ENCODE results near the gene RBM39. TPM values are rescaled to one million over a fixed set of nuclear protein-coding genes. Genes with fewer than 3 reads are reported as not detected.
"Not testable (repeated sequence)": the region's sequence is repeated elsewhere in the genome, so short reads cannot be mapped to it uniquely, and the experiment has no call there.

The RBM39 gene
- total RNA-seq, 1 donor from 2014 or later = 322 TPM

DNA sequence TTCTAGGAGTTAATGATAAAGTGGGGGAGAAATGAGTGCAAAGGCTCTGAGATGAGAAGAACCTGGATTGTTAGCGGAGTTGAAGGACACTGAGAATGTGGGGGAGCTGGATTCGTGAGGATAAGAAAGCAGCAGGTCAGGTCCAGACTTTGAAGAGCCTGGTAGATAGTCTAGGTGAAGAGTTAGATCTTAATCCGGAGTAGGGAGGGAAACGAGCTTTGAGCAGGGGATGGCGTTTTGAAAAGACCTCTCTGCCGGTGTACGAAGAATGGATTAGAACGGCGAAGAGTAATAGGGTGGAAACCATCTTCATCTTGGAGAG is 29.3 kb upstream of the RBM39 start:
- no peaks in the 10 kb centered on the region for H3K27me3 ChIP-seq (ENCODE audit: control insufficient read depth, insufficient read depth, low read length)
- no peak for DNase-seq (ENCODE audit: low read depth)
- no peaks in the 10 kb centered on the region for H3K36me3 ChIP-seq (ENCODE audit: control insufficient read depth, insufficient read depth, low read length)
- peak overlapping the region; percentile 83 for H3K4me3 ChIP-seq (ENCODE audit: low read depth, low read length)
- TF ChIP-seq CTCF (IDR thresholded peaks at IDR 0.05; ENCODE audit: insufficient read depth, low read length, severe bottlenecking) = no peak
- FAIRE-seq = no peak

DNA sequence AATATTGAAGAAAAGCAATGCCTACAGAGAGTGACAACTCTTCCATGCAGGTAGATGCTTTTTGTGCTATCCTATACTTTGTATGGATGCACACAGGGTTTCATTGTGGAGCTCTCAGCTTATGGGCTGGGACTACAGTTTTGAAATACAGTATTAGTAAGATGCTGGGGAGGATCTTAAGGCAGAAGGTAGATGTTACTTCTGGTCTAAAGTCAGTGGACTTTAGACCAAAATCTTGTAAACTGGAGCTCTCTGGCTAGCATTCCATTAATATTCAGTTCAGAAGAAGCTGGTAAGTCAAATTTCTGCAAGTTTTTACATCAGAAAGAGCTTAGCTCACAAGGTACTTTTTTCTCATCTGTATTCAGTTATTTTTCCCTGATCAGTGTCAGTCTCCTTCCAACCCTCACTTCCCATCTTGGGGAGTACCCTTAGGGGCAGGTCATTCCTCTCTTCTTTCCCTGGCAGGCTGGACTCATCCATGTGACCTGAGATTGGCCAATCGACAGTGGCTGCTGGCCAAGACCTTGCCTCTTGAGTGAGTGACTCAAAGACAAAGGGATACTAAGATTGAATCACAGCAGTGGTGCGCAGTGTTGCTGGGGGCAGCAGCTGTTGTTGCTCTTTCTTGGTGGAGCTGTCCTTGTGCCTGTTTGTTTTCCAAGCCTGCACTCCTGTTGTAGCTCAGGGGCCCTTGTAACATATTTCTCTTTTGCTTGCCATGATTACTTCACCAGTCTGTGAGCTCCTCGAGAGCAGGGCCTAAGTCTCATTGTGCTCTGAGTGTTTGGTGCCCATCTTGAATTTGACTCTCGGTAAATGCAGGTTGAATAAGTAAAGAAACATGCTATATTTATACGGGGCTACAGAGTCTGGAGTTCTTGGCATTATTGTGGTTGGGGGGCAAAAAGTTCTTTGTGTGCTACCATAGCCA is 26.9 kb upstream of the RBM39 start:
- FAIRE-seq (no peak), DNase-seq (ENCODE audit: low read depth) (peak; percentile 98)
- TF ChIP-seq CTCF (IDR thresholded peaks at IDR 0.05; ENCODE audit: insufficient read depth, low read length, severe bottlenecking) = no peak
- Histone ChIP-seq H3K27me3 (ENCODE audit: control insufficient read depth, insufficient read depth, low read length) (no peaks in the 10 kb centered on the region), H3K4me3 (ENCODE audit: low read depth, low read length) (no peak overlapping the region), H3K36me3 (ENCODE audit: control insufficient read depth, insufficient read depth, low read length) (no peaks in the 10 kb centered on the region)

- no peaks in the 10 kb centered on the region for H3K27me3 ChIP-seq (ENCODE audit: control insufficient read depth, insufficient read depth, low read length)
- no peak overlapping the region for H3K4me3 ChIP-seq (ENCODE audit: low read depth, low read length)
- FAIRE-seq (no peak), DNase-seq (ENCODE audit: low read depth) (no peak)
- TF ChIP-seq CTCF (IDR thresholded peaks at IDR 0.05; ENCODE audit: insufficient read depth, low read length, severe bottlenecking) = no peak
- no peaks in the 10 kb centered on the region for H3K36me3 ChIP-seq (ENCODE audit: control insufficient read depth, insufficient read depth, low read length)
Observed at GRCh38 chr20:35767683-35768481, 25.8 kb upstream of the RBM39 start.

DNA sequence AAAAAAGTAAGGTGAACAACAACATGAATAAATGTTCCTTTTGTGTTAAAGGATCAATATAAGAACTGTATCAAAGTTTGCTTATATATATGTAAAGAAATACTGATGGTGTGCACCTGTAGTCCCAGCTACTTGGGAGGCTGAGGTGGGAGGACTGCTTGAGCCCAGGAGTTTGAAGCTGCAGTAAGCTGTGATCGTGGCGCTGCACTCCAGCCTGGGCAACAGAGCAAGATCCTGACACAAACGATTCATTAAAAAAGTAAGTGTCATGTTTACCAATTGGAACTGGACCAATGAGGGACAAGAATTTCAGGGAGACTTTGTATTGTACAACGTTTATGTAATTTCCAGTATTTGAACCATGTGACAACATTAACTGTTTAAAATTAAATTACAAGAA is 24.8 kb upstream of the RBM39 start:
- H3K4me3 ChIP-seq (ENCODE audit: low read depth, low read length) = no peak overlapping the region
- FAIRE-seq (no peak), DNase-seq (ENCODE audit: low read depth) (no peak)
- H3K27me3 ChIP-seq (ENCODE audit: control insufficient read depth, insufficient read depth, low read length) = no peaks in the 10 kb centered on the region
- no peak for TF ChIP-seq CTCF (IDR thresholded peaks at IDR 0.05; ENCODE audit: insufficient read depth, low read length, severe bottlenecking)
- H3K36me3 ChIP-seq (ENCODE audit: control insufficient read depth, insufficient read depth, low read length) = no peaks in the 10 kb centered on the region

DNA sequence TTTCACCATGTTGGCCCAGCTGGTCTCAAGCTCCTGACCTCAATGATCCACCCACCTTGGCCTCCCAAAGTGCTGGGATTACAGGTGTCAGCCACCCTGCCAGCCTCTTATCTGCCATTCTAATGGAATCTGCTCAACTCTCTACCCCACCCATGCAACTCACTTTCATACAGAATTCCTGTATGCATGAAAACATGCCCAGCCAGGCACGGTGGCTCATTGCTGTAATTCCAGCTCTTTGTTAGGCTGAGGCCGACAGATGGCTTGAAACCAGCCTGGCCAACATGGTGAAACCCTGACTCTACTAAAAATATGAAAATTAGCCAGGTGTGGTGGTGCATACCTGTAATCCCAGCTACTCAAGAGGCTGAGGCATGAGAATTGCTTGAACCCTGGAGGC is 22.9 kb upstream of the RBM39 start:
- not testable (repeated sequence) for H3K4me3 ChIP-seq (ENCODE audit: low read depth, low read length); FAIRE-seq; H3K27me3 ChIP-seq (ENCODE audit: control insufficient read depth, insufficient read depth, low read length); H3K36me3 ChIP-seq (ENCODE audit: control insufficient read depth, insufficient read depth, low read length)
- DNase-seq (ENCODE audit: low read depth) = peak; percentile 73

GRCh38 chr20:35762461-35762860 is 20.4 kb upstream of the RBM39 start:
- Histone ChIP-seq H3K4me3 (ENCODE audit: low read depth, low read length) (no peak overlapping the region), H3K27me3 (ENCODE audit: control insufficient read depth, insufficient read depth, low read length) (no peaks in the 10 kb centered on the region), H3K36me3 (ENCODE audit: control insufficient read depth, insufficient read depth, low read length) (no peaks in the 10 kb centered on the region)
- no peak for FAIRE-seq
- no peak for DNase-seq (ENCODE audit: low read depth)
- TF ChIP-seq CTCF (IDR thresholded peaks at IDR 0.05; ENCODE audit: insufficient read depth, low read length, severe bottlenecking) = no peak

DNA sequence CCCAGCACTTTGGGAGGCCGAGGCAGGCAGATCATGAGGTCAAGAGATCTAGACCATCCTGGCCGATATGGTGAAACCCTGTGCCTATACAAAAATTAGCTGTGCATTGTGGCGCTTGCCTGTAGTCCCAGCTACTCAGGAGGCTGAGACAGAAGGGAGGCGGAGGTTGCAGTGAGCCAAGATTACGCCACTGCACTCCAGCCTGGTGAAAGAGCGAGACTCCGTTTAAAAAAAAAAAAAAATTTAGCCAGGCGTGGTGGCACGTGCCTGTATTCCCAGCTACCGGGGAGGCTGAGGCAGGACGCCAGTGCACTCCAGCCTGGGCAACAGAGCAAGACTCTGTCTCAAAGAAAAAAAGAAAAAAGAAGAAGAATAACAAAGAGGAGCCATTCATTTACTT is 19.5 kb upstream of the RBM39 start:
- H3K27me3 ChIP-seq (ENCODE audit: control insufficient read depth, insufficient read depth, low read length); DNase-seq (ENCODE audit: low read depth); H3K36me3 ChIP-seq (ENCODE audit: control insufficient read depth, insufficient read depth, low read length); FAIRE-seq; H3K4me3 ChIP-seq (ENCODE audit: low read depth, low read length): not testable (repeated sequence)

Data from bronchial epithelial cell (primary cell).